ENCODE measurements around the gene ARFGAP1. TPM values are rescaled to one million over a fixed set of nuclear protein-coding genes. Genes with fewer than 3 reads are reported as not detected.

ARFGAP1 gene
- total RNA-seq, 4 donors from 2014 or later: 34.4 to 306 (median 99.3) TPM

GRCh38 chr20:63268671-63269439 is 3.8 kb upstream of the ARFGAP1 start:
- H3K36me3 ChIP-seq: no peaks in the 10 kb centered on the region
- TF ChIP-seq CTCF (IDR thresholded peaks at IDR 0.05): no peak
- TF ChIP-seq POLR2A (IDR thresholded peaks at IDR 0.05): no peak
- H3K27me3 ChIP-seq: peaks cover 0 to 5% of the 10 kb centered on the region in 2 donors
- intact Hi-C loops (cut with DNase I; ENCODE audit: low total_unique reads): no loop called here
- no peak overlapping the region for H3K27ac ChIP-seq
- H3K4me3 ChIP-seq: no peak overlapping the region
- no peak for DNase-seq
- no peaks in the 10 kb centered on the region for H3K9me3 ChIP-seq
- peaks cover 5 to 7% of the 10 kb centered on the region in 2 donors for H3K4me1 ChIP-seq

- Histone ChIP-seq H3K36me3 (no peaks in the 10 kb centered on the region), H3K27ac (no peak overlapping the region), H3K27me3 (peaks cover 0 to 5% of the 10 kb centered on the region in 2 donors), H3K9me3 (no peaks in the 10 kb centered on the region), H3K4me1 (peaks cover 7 to 16% of the 10 kb centered on the region in 2 donors), H3K4me3 (no peak overlapping the region)
- no peak for TF ChIP-seq CTCF (IDR thresholded peaks at IDR 0.05)
- TF ChIP-seq POLR2A (IDR thresholded peaks at IDR 0.05): no peak
- intact Hi-C loops (cut with DNase I; ENCODE audit: low total_unique reads): no loop called here
- DNase-seq: no peak
These were observed 2.9 kb upstream of the ARFGAP1 start for GRCh38 chr20:63269724-63270123.

GRCh38 chr20:63270606-63271325 is 1.8 kb upstream of the ARFGAP1 start:
- Histone ChIP-seq H3K27ac (no peak overlapping the region), H3K9me3 (no peaks in the 10 kb centered on the region), H3K4me3 (no peak overlapping the region), H3K27me3 (no peaks in the 10 kb centered on the region), H3K36me3 (no peaks in the 10 kb centered on the region), H3K4me1 (peaks cover 7 to 17% of the 10 kb centered on the region in 2 donors)
- TF ChIP-seq CTCF (IDR thresholded peaks at IDR 0.05) (no peak), POLR2A (IDR thresholded peaks at IDR 0.05) (no peak)
- DNase-seq: no peak
- intact Hi-C loops (cut with DNase I; ENCODE audit: low total_unique reads): no loop called here

GRCh38 chr20:63273059-63273579 is 506 bp downstream of the ARFGAP1 start:
- Histone ChIP-seq H3K4me3 (peak overlapping the region; percentile 67 to 89), H3K27me3 (no peaks in the 10 kb centered on the region), H3K27ac (peak overlapping the region; percentile 44 to 74), H3K4me1 (peaks cover 7 to 17% of the 10 kb centered on the region in 2 donors), H3K9me3 (no peaks in the 10 kb centered on the region), H3K36me3 (no peaks in the 10 kb centered on the region)
- DNase-seq: no peak
- intact Hi-C loops (cut with DNase I; ENCODE audit: low total_unique reads): no loop called here
- TF ChIP-seq CTCF (IDR thresholded peaks at IDR 0.05): no peak
- TF ChIP-seq POLR2A (IDR thresholded peaks at IDR 0.05): no peak

All from uterus (tissue), 4 donors.